ENCODE results near the gene CCNF.

Gene CCNF

DNA sequence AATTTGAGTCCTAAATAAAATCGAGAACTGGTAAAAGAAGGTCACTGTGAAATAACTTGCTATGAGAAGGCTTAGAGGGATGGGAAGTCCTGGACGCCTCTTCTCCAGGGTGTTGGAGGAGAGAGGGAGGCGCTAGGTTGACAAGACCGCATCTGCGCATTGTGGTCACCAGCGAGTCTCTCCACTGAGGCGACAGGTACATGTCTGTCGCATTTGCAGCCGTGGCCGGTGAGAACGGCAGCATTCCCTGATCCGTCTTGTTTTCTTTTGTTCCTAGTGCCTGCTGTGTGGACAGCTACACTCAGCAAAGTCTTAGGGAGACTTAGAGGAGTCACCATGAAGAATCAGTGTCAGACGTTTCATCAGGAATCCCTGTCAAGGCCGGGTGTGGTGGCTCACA, 76.4 kb downstream of the CCNF start:
- H3K9me3 ChIP-seq: no peaks in the 10 kb centered on the region
- H3K27me3 ChIP-seq: no peaks in the 10 kb centered on the region
- TF ChIP-seq, protein P1, sequence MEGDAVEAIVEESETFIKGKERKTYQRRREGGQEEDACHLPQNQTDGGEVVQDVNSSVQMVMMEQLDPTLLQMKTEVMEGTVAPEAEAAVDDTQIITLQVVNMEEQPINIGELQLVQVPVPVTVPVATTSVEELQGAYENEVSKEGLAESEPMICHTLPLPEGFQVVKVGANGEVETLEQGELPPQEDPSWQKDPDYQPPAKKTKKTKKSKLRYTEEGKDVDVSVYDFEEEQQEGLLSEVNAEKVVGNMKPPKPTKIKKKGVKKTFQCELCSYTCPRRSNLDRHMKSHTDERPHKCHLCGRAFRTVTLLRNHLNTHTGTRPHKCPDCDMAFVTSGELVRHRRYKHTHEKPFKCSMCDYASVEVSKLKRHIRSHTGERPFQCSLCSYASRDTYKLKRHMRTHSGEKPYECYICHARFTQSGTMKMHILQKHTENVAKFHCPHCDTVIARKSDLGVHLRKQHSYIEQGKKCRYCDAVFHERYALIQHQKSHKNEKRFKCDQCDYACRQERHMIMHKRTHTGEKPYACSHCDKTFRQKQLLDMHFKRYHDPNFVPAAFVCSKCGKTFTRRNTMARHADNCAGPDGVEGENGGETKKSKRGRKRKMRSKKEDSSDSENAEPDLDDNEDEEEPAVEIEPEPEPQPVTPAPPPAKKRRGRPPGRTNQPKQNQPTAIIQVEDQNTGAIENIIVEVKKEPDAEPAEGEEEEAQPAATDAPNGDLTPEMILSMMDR (IDR thresholded peaks at IDR 0.05): no peak
- peaks cover 0 to 14% (median 8%) of the 10 kb centered on the region in 4 donors for H3K4me1 ChIP-seq
- H3K27ac ChIP-seq: no peak overlapping the region
- no peak for DNase-seq
- H3K4me3 ChIP-seq: no peak overlapping the region
- intact Hi-C loops (cut with DNase I; ENCODE audit: low total_unique reads): no loop called here
- H3K36me3 ChIP-seq: no peaks in the 10 kb centered on the region

DNA sequence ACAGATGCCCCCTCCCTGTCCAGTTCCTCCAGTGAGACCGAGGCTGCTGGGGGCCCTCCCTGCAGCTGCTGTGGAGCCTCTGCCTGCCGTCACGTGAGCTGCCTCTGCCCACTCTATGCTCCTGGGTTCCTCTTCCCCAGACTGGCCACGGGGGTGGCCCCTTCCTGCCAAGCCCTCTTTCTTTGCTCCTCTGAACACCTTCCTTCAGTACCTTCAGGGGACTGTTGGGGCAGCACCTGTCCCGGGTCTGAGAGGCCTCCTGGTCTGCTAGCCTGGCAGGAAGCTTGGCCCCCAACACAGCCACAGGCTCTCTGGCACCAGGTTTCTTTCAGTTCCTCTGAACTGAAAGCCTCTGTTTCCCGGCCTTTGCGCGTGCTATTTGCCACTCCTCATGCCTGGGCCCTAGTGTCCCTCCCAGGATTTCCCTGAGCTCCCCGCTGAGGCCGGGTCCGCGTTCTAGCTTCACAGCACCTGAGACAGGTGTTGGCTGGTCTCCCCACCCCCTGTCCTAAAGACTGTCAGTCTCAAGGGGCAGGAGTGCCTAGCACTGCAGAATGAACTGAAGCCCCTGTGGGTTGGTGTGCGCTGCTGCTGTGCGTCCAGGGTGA, 77.9 kb downstream of the CCNF start:
- no peaks in the 10 kb centered on the region for H3K9me3 ChIP-seq
- H3K27ac ChIP-seq: no peak overlapping the region
- TF ChIP-seq, protein P1 (IDR thresholded peaks at IDR 0.05): no peak
- H3K36me3 ChIP-seq: no peaks in the 10 kb centered on the region
- no peaks in the 10 kb centered on the region for H3K27me3 ChIP-seq
- DNase-seq: peak in 1 of 2 donors; percentile 72
- peaks cover 0 to 10% (median 8%) of the 10 kb centered on the region in 4 donors for H3K4me1 ChIP-seq
- intact Hi-C loops (cut with DNase I; ENCODE audit: low total_unique reads): no loop called here
- H3K4me3 ChIP-seq: no peak overlapping the region

DNA sequence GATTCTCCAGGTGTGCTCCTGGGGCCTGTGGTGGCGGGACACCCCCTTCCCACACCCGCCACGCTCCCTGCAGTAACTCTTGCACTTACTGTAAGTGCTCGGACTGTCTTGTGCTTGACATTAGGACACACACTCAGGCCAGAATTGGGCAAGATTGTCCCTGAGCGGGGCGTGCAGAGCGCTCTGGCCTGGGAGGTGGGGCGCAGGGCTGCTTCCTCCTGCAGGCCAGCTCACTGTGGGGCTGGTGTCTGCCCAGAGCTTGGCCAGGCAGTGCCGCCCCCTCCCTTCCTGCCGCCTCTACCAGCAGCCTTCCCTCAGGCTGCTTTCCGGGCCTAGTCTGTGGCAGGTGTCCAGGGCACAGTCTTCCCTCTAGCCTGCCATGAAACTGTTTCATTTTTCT, 78.4 kb downstream of the CCNF start:
- intact Hi-C loops (cut with DNase I; ENCODE audit: low total_unique reads): no loop called here
- no peak overlapping the region for H3K27ac ChIP-seq

More for the DNA sequence above, 78.4 kb downstream of the CCNF start:
- no peaks in the 10 kb centered on the region for H3K27me3 ChIP-seq
- H3K36me3 ChIP-seq: no peaks in the 10 kb centered on the region
- peak in 1 of 2 donors; percentile 65 for DNase-seq
- TF ChIP-seq, protein P1 (IDR thresholded peaks at IDR 0.05): no peak
- H3K4me1 ChIP-seq: peaks cover 0 to 11% (median 8%) of the 10 kb centered on the region in 4 donors
- no peaks in the 10 kb centered on the region for H3K9me3 ChIP-seq
- H3K4me3 ChIP-seq: no peak overlapping the region
